Diencephalon (tissue), 1 donor: Measurements from ENCODE around the gene ZFAND2B. TPM values are rescaled to one million over a fixed set of nuclear protein-coding genes. Genes with fewer than 3 reads are reported as not detected.

Source experiments
- total RNA-seq: library from RNA; depleted of rRNA; stranded (reverse); fragments of >200 nt; gene quantifications from one replicate; pipeline ENCODE4 v1.2.3, GENCODE V29; 2014

Gene ZFAND2B
- total RNA-seq, 1 donor from 2014 or later = 12.5 TPM

Other genes starting within 250 kb of the ZFAND2B start
- 13.4 TPM for gene CDK5R2, start 247.1 kb upstream of the ZFAND2B start, total RNA-seq
- not detected for gene FEV, start 221.6 kb upstream of the ZFAND2B start, total RNA-seq
- not detected for gene CRYBA2, start 213.4 kb upstream of the ZFAND2B start, total RNA-seq
- gene CFAP65, start 165.3 kb upstream of the ZFAND2B start, total RNA-seq = 2.3 TPM
- 0.69 TPM for gene IHH, start 145.9 kb upstream of the ZFAND2B start, total RNA-seq
- gene NHEJ1, start 46.0 kb upstream of the ZFAND2B start, total RNA-seq = 10.1 TPM
- 0.23 TPM for gene SLC23A3, start 36.8 kb upstream of the ZFAND2B start, total RNA-seq
- 27.2 TPM for gene CNPPD1, start 29.9 kb upstream of the ZFAND2B start, total RNA-seq
- 85.6 TPM for gene RETREG2, start 28.5 kb upstream of the ZFAND2B start, total RNA-seq
- 30.0 TPM for gene ABCB6, start 12.2 kb downstream of the ZFAND2B start, total RNA-seq
- gene ATG9A, start 22.9 kb downstream of the ZFAND2B start, total RNA-seq = 31.8 TPM
- 29.3 TPM for gene ANKZF1, start 23.0 kb downstream of the ZFAND2B start, total RNA-seq
- gene GLB1L, start 38.7 kb downstream of the ZFAND2B start, total RNA-seq = 10.1 TPM
- 15.5 TPM for gene STK16, start 38.7 kb downstream of the ZFAND2B start, total RNA-seq
- 1.2 TPM for gene TUBA4B, start 46.5 kb downstream of the ZFAND2B start, total RNA-seq
- gene TUBA4A, start 47.1 kb downstream of the ZFAND2B start, total RNA-seq = 16.4 TPM
- gene DNAJB2, start 72.6 kb downstream of the ZFAND2B start, total RNA-seq = 91.6 TPM
- gene PTPRN, start 102.6 kb downstream of the ZFAND2B start, total RNA-seq = 66.9 TPM
- gene RESP18, start 126.0 kb downstream of the ZFAND2B start, total RNA-seq = 1.8 TPM
- 21.0 TPM for gene DNPEP, start 181.1 kb downstream of the ZFAND2B start, total RNA-seq
- gene DES, start 211.6 kb downstream of the ZFAND2B start, total RNA-seq = 1.4 TPM
- gene SPEG, start 228.1 kb downstream of the ZFAND2B start, total RNA-seq = 18.2 TPM